ENCODE results near the gene ZNF385B.

DNA sequence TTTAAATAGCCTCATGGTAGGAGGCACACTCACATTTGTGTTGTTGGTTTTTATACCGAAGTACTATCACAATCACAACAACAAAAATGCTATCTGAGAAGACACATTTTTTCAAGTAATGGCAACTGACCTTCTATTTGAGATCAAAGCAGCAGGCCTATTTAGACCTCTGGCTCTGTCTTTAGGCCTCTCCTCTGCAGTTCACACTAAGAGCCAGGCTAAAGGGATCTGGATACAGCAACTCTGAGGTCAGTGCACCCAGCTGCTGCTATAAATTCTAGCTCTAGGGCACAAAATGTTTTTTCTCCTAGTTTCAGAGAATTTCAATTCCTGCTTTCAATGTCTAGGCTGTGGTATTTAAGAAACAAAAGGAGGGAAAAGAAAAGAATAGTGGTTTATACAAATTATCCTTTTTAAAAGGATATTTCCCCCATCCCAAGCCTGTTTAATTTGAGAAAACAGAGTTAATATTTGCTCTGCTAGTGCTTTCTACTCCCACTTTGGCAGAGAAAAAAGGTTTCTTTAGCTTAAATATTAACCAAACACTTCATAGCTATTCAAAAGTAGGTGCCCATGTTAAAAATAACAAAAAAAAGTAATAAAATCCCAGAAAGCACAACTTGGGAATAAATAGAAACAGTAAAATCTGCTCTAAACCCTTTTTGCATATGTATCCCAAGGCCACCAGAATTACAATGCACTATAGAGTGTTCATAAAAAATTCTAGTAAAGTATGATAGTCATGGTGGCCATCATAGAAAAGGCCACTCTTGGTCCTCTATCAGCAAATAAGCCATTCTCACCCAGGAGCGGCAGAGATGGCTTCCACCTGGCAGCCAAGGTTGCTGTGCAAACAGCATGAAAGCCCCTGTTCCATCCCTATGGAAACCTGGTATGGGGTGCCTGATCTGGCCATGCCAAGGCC, 303.1 kb downstream of the ZNF385B start:
- TF ChIP-seq, protein P1, sequence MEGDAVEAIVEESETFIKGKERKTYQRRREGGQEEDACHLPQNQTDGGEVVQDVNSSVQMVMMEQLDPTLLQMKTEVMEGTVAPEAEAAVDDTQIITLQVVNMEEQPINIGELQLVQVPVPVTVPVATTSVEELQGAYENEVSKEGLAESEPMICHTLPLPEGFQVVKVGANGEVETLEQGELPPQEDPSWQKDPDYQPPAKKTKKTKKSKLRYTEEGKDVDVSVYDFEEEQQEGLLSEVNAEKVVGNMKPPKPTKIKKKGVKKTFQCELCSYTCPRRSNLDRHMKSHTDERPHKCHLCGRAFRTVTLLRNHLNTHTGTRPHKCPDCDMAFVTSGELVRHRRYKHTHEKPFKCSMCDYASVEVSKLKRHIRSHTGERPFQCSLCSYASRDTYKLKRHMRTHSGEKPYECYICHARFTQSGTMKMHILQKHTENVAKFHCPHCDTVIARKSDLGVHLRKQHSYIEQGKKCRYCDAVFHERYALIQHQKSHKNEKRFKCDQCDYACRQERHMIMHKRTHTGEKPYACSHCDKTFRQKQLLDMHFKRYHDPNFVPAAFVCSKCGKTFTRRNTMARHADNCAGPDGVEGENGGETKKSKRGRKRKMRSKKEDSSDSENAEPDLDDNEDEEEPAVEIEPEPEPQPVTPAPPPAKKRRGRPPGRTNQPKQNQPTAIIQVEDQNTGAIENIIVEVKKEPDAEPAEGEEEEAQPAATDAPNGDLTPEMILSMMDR (conservative IDR thresholded peaks at IDR 0.05; ENCODE audit: low read length) = no peak
- TF ChIP-seq EZH2phosphoT487 (IDR thresholded peaks at IDR 0.05; ENCODE audit: borderline replicate concordance, low read depth, low read length) = no peak

Data from OCI-LY7 (cell line).